HepG2 (cell line): ENCODE results near the gene GMPPB. TPM values are rescaled to one million over a fixed set of nuclear protein-coding genes. Genes with fewer than 3 reads are reported as not detected.

ENCODE experiments used
- ADNP ChIP-seq: sonication (generic); formaldehyde crosslinking; IDR thresholded peaks from 2 replicates; pipeline ENCODE4 v1.4.0; 2020; ENCODE audit warnings: missing genetic modification reagents
- FLYWCH1 ChIP-seq: sonication (generic); formaldehyde crosslinking; IDR thresholded peaks from 2 replicates; pipeline ENCODE4 v1.8.1; 2023; ENCODE audit warnings: mild to moderate bottlenecking, missing genetic modification reagents
- FOXP4 ChIP-seq: sonication (generic); formaldehyde crosslinking; IDR thresholded peaks from 2 replicates; pipeline ENCODE4 v1.4.0; 2020; ENCODE audit warnings: missing genetic modification reagents
- GATA4 ChIP-seq: sonication (generic); IDR thresholded peaks from 2 replicates; pipeline ENCODE4 v1.6.1; 2016; ENCODE audit warnings: antibody characterized with exemption, low read depth, borderline replicate concordance
- GPBP1L1 ChIP-seq: sonication (generic); formaldehyde crosslinking; IDR thresholded peaks from 2 replicates; pipeline ENCODE4 v1.5.0; 2020; ENCODE audit warnings: mild to moderate bottlenecking, missing genetic modification reagents
- KAT8 ChIP-seq: IDR thresholded peaks from 2 replicates; pipeline ENCODE4 v1.6.1; 2016; ENCODE audit warnings: missing genetic modification reagents, missing compliant biosample characterization
- KDM6A ChIP-seq: IDR thresholded peaks from 2 replicates; pipeline ENCODE4 v1.6.1; 2016; ENCODE audit warnings: low read depth
- MYPOP ChIP-seq: sonication (generic); formaldehyde crosslinking; IDR thresholded peaks from 2 replicates; pipeline ENCODE4 v1.8.1; 2023; ENCODE audit warnings: mild to moderate bottlenecking, moderate library complexity, missing genetic modification reagents
- NFE2L2 ChIP-seq: fragments of 150-350 bp; IDR thresholded peaks from 2 replicates; pipeline ENCODE4 v1.6.1; 2014; ENCODE audit warnings: low read length
- NKX3-1 ChIP-seq: sonication (generic); formaldehyde crosslinking; IDR thresholded peaks from 2 replicates; pipeline ENCODE4 v1.5.0; 2020; ENCODE audit warnings: missing genetic modification reagents
- PAWR ChIP-seq: sonication (generic); formaldehyde crosslinking; IDR thresholded peaks from 2 replicates; pipeline ENCODE4 v1.4.0; 2020; ENCODE audit warnings: missing genetic modification reagents, mild to moderate bottlenecking, borderline replicate concordance
- RARA ChIP-seq: IDR thresholded peaks from 2 replicates; pipeline ENCODE4 v1.6.1; 2016; ENCODE audit warnings: missing genetic modification reagents, missing compliant biosample characterization
- RBAK ChIP-seq: sonication (generic); formaldehyde crosslinking; IDR thresholded peaks from 2 replicates; pipeline ENCODE4 v1.5.1; 2020; ENCODE audit warnings: mild to moderate bottlenecking, missing genetic modification reagents
- SNAI1 ChIP-seq: sonication (generic); formaldehyde crosslinking; IDR thresholded peaks from 2 replicates; pipeline ENCODE4 v1.5.0; 2020; ENCODE audit warnings: mild to moderate bottlenecking, missing genetic modification reagents, borderline replicate concordance
- SOX5 ChIP-seq: IDR thresholded peaks from 2 replicates; pipeline ENCODE4 v1.6.1; 2016; ENCODE audit warnings: borderline replicate concordance
- STAG1 ChIP-seq: sonication (generic); formaldehyde crosslinking; IDR thresholded peaks from 2 replicates; pipeline ENCODE4 v1.4.0; 2020; ENCODE audit warnings: missing genetic modification reagents
- TBX2 ChIP-seq: sonication (generic); formaldehyde crosslinking; IDR thresholded peaks from 2 replicates; pipeline ENCODE4 v1.5.0; 2020; ENCODE audit warnings: missing genetic modification reagents, mild to moderate bottlenecking, borderline replicate concordance
- ZBTB21 ChIP-seq: sonication (generic); formaldehyde crosslinking; IDR thresholded peaks from 2 replicates; pipeline ENCODE4 v1.4.0; 2020; ENCODE audit warnings: missing genetic modification reagents
- ZNF260 ChIP-seq: sonication (generic); formaldehyde crosslinking; IDR thresholded peaks from 2 replicates; pipeline ENCODE4 v1.4.0; 2020; ENCODE audit warnings: missing genetic modification reagents, low read depth, mild to moderate bottlenecking, borderline replicate concordance
- ZNF431 ChIP-seq: sonication (generic); formaldehyde crosslinking; IDR thresholded peaks from 2 replicates; pipeline ENCODE4 v1.9.0; 2022; ENCODE audit warnings: missing genetic modification reagents, low read depth, mild to moderate bottlenecking, borderline replicate concordance
- ZNF501 ChIP-seq: sonication (generic); formaldehyde crosslinking; IDR thresholded peaks from 2 replicates; pipeline ENCODE4 v1.5.1; 2020; ENCODE audit warnings: mild to moderate bottlenecking, moderate library complexity, missing genetic modification reagents
- ZNF766 ChIP-seq: sonication (generic); formaldehyde crosslinking; IDR thresholded peaks from 2 replicates; pipeline ENCODE4 v1.5.0; 2020; ENCODE audit warnings: missing genetic modification reagents, borderline replicate concordance
- polyA plus RNA-seq, 8 experiments: library from polyadenylated mRNA; depleted of rRNA in 3 of 8; stranded (reverse) in 7 of 8; unstranded in 1 of 8; fragments of >200 nt; fragmentation: Illumina TruSeq in 4 of 8; extraction: Trizol in 4 of 8; gene quantifications; 2 replicates each; pipeline versions ENCODE4 v1.2.1 to v1.2.3, GENCODE V29; 2011 to 2016; ENCODE audit warnings: low read depth in 4 of 8, missing spikeins in 1 of 8, mixed read lengths in 1 of 8; ENCODE audit not compliant: insufficient read depth in 1 of 8
- total RNA-seq, 5 experiments: library from RNA; depleted of rRNA; stranded (reverse); fragments of >200 nt; fragmentation: Illumina TruSeq; extraction: Trizol; gene quantifications; 2 replicates each; pipeline ENCODE4 v1.2.3, GENCODE V29; 2016; ENCODE audit warnings: low read depth in 1 of 5
- TF ChIP-seq, protein P1 (sequence below): sonication (generic); formaldehyde crosslinking; conservative IDR thresholded peaks from 2 replicates; pipeline ENCODE4 v1.8.0; 2022; ENCODE audit warnings: mild to moderate bottlenecking, moderate library complexity, missing genetic modification reagents

The GMPPB gene
- total and polyA plus RNA-seq, 2 of the 13 experiments (the other 11 are each of a cell fraction or from before 2014, with no cell fraction given): 6.5 to 23.1 TPM

DNA sequence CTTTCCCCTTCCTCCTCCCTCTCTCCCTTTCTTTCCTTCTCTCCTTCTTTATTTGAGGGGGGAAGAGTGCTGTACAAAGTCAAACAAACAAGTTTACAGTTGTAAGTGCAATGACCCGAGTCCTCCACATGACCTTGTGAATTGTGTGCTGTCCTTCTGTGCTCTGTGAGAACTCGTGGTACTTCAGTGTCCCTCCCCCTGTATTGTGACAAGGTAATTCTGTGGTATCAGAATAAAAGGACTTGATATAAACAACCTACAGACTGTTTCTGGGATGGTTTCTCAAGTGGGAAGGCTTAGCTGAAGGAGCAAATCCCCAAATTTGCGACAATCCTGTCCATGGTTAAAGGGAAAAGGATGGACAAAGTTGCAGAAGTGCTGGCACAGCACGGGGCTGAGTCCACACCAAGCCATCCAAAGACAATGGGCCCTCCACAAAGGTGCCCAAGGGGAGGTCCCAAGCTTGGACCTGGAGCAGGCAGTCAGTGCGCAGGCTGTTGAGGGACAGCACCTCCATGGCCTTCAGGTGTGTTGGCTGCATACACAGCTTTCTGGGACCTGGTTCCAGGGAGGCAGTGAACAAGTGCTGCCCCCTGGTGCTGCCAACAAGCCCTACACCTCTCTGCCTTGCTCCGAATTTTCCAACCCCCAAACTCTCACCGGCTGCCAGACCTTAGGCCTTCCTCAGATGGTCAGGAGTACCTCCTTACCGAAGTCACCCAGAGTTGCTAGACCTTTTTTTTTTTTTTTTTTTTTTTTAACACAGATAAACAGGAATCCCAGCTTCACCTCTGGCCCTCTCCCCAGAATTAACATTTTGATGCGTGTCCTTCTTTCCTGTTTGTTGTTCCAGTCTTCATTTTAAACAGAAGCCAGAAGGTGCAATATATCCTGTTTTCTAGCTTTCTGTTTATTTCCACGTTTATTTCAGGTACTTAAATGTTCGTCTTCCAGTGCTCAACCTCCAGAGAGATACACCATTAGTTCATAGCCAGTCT, 52.2 kb downstream of the GMPPB start (continued):
- TF ChIP-seq RBAK (0 out of 2 replicates have a peak, but pooled peaks have one; percentile 56), GATA4 (no peak), PAWR (CRISPR knock-in tag) (no peak), ZNF501 (CRISPR knock-in tag) (0 out of 2 replicates have a peak, but pooled peaks have one; percentile 60), SNAI1 (CRISPR knock-in tag) (0 out of 2 replicates have a peak, but pooled peaks have one; percentile 37), FLYWCH1 (no peak), TBX2 (CRISPR knock-in tag) (peak; percentile 63), STAG1 (CRISPR knock-in tag) (peak; percentile 96), ZBTB21 (CRISPR knock-in tag) (no peak), GPBP1L1 (CRISPR knock-in tag) (no peak), FOXP4 (CRISPR knock-in tag) (peak; percentile 91), ZNF260 (no peak), MYPOP (CRISPR knock-in tag) (peak; percentile 30; the same call in 1 of the 2 replicates), ADNP (CRISPR knock-in tag) (no peak), NKX3-1 (CRISPR knock-in tag) (no peak), ZNF766 (CRISPR knock-in tag) (peak; percentile 59; the same call in 1 of the 2 replicates), SOX5 (CRISPR knock-in tag) (peak; percentile 86), KDM6A (CRISPR knock-in tag) (peak; percentile 66; the same call in 1 of the 2 replicates), NFE2L2 (peak; percentile 7; the same call in 1 of the 2 replicates), RARA (CRISPR knock-in tag) (peak; percentile 97), ZNF431 (CRISPR knock-in tag) (0 out of 2 replicates have a peak, but pooled peaks have one; percentile 1), KAT8 (CRISPR knock-in tag) (peak; percentile 29; the same call in 1 of the 2 replicates)
- TF ChIP-seq, protein P1, sequence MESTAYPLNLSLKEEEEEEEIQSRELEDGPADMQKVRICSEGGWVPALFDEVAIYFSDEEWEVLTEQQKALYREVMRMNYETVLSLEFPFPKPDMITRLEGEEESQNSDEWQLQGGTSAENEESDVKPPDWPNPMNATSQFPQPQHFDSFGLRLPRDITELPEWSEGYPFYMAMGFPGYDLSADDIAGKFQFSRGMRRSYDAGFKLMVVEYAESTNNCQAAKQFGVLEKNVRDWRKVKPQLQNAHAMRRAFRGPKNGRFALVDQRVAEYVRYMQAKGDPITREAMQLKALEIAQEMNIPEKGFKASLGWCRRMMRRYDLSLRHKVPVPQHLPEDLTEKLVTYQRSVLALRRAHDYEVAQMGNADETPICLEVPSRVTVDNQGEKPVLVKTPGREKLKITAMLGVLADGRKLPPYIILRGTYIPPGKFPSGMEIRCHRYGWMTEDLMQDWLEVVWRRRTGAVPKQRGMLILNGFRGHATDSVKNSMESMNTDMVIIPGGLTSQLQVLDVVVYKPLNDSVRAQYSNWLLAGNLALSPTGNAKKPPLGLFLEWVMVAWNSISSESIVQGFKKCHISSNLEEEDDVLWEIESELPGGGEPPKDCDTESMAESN (CRISPR knock-in tag): no peak
